A673 (cell line): ENCODE data around the gene KIF11. TPM values are rescaled to one million over a fixed set of nuclear protein-coding genes. Genes with fewer than 3 reads are reported as not detected.

Source experiments
- BruUV-seq: library from RNA; stranded (reverse); fragments of 400-500 nt; replicated peaks from 2 replicates; lab custom pipeline; 2021; lab: Mats Ljungman, UMichigan
- CTCF ChIA-PET: fragments of 300-600 bp; sonication (Branson Sonifier 250); formaldehyde crosslinking; loops from one replicate; lab custom pipeline; 2022; ENCODE audit warnings: antibody characterized with exemption; lab: Charles Lee
- POLR2A ChIA-PET: fragments of 300-600 bp; sonication (Branson Sonifier 250); formaldehyde crosslinking; loops from one replicate; lab custom pipeline; 2022; ENCODE audit warnings: antibody characterized with exemption; ENCODE audit not compliant: low non-redundant PET; lab: Charles Lee
- DNase-seq: peaks from one replicate; pipeline ENCODE4 v3.0.0-alpha.2; 2015; ENCODE audit warnings: low spot score
- H3K27ac ChIP-seq: fragments of 200-600 bp; sonication (generic); 2 replicates; pipeline ENCODE4 v1.5.1; 2016; ENCODE audit warnings: mixed run types, low read depth, mild to moderate bottlenecking, mixed read lengths, antibody characterized with exemption, low read length; ENCODE audit not compliant: poor library complexity, severe bottlenecking
- H3K27me3 ChIP-seq: fragments of 200-600 bp; sonication (generic); replicated peaks from 2 replicates; pipeline ENCODE4 v1.6.1; 2017; ENCODE audit warnings: mixed run types, low read depth, mild to moderate bottlenecking, mixed read lengths, antibody characterized with exemption, low read length; ENCODE audit not compliant: insufficient read depth, poor library complexity
- H3K36me3 ChIP-seq: fragments of 200-600 bp; sonication (generic); 2 replicates; pipeline ENCODE4 v1.6.1; 2016; ENCODE audit warnings: mixed run types, mild to moderate bottlenecking, mixed read lengths, antibody characterized with exemption, low read length; ENCODE audit not compliant: insufficient read depth, poor library complexity, severe bottlenecking
- H3K4me1 ChIP-seq: fragments of 200-600 bp; sonication (generic); 2 replicates; pipeline ENCODE4 v1.6.1; 2017; ENCODE audit warnings: mixed run types, mild to moderate bottlenecking, mixed read lengths, antibody characterized with exemption, low read length; ENCODE audit not compliant: insufficient read depth, poor library complexity, severe bottlenecking
- H3K4me3 ChIP-seq: fragments of 200-600 bp; sonication (generic); 2 replicates; pipeline ENCODE4 v1.5.1; 2016; ENCODE audit warnings: low read depth, mixed run types, mild to moderate bottlenecking, mixed read lengths, low read length; ENCODE audit not compliant: poor library complexity, severe bottlenecking
- H3K9me3 ChIP-seq: fragments of 200-600 bp; sonication (generic); 2 replicates; pipeline ENCODE4 v1.6.1; 2016; ENCODE audit warnings: mixed run types, low read depth, mild to moderate bottlenecking, mixed read lengths, antibody characterized with exemption, low read length; ENCODE audit not compliant: poor library complexity, severe bottlenecking
- CTCF ChIP-seq: fragments of 300-800, 200-600 bp; sonication (generic); conservative IDR thresholded peaks from 2 replicates; pipeline ENCODE4 v1.5.1; 2017; ENCODE audit warnings: low read depth, mild to moderate bottlenecking, antibody characterized with exemption, low read length, moderate library complexity, mixed read lengths
- EZH2 ChIP-seq: fragments of 200-600 bp; sonication (generic); IDR thresholded peaks from 2 replicates; pipeline ENCODE4 v1.6.1; 2017; ENCODE audit warnings: borderline replicate concordance, low read depth, mild to moderate bottlenecking, mixed read lengths, antibody characterized with exemption, low read length; ENCODE audit not compliant: poor library complexity, severe bottlenecking
- intact Hi-C: fragments of 100-400 bp; cut with micrococcal nuclease; formaldehyde crosslinking; loops from one replicate; pipeline ENCODE4 v1.10.0; 2022; ENCODE audit not compliant: unreplicated experiment
- total RNA-seq: library from RNA; stranded (reverse); gene quantifications from 2 replicates; pipeline ENCODE4 v1.2.3, GENCODE V29; 2021

KIF11 gene
- total RNA-seq, 1 experiment from 2014 or later, result 92.0 TPM

GRCh38 chr10:92681306-92681834 is 88.4 kb downstream of the KIF11 start:
- intact Hi-C loops, result no loop called here
- no peak for DNase-seq
- no peak for TF ChIP-seq EZH2
- no peak for TF ChIP-seq CTCF
- BruUV-seq, result no TSS peak
- H3K4me1 ChIP-seq, result no peaks in the 10 kb centered on the region
- no peaks in the 10 kb centered on the region for H3K9me3 ChIP-seq
- CTCF ChIA-PET, result no interaction called here
- H3K4me3 ChIP-seq, result no peak overlapping the region
- no peak overlapping the region for H3K27ac ChIP-seq
- no peaks in the 10 kb centered on the region for H3K27me3 ChIP-seq
- POLR2A ChIA-PET, result interaction anchor here (0.6 kb wide), 1 partner anchor 17 kb away, joined by 8 read pairs; no protein-coding TSS in a partner anchor
- H3K36me3 ChIP-seq, result no peaks in the 10 kb centered on the region

GRCh38 chr10:92688573-92688926 is 95.6 kb downstream of the KIF11 start:
- no peak for DNase-seq
- no TSS peak for BruUV-seq
- ChIA-PET POLR2A (no interaction called here), CTCF (no interaction called here)
- H3K27me3 ChIP-seq, result no peaks in the 10 kb centered on the region
- H3K36me3 ChIP-seq, result no peaks in the 10 kb centered on the region
- peaks cover 7% of the 10 kb centered on the region for H3K4me1 ChIP-seq
- intact Hi-C loops, result no loop called here
- TF ChIP-seq CTCF (no peak), EZH2 (no peak)
- no peak overlapping the region for H3K4me3 ChIP-seq
- H3K27ac ChIP-seq, result no peak overlapping the region
- no peaks in the 10 kb centered on the region for H3K9me3 ChIP-seq

- intact Hi-C loops, result no loop called here
- Histone ChIP-seq H3K4me3 (peak overlapping the region; percentile 82), H3K36me3 (no peaks in the 10 kb centered on the region), H3K9me3 (no peaks in the 10 kb centered on the region), H3K27me3 (no peaks in the 10 kb centered on the region), H3K27ac (no peak overlapping the region), H3K4me1 (peaks cover 7% of the 10 kb centered on the region)
- BruUV-seq, result no TSS peak
- peak; percentile 14 for DNase-seq
- no peak for TF ChIP-seq EZH2
- no peak for TF ChIP-seq CTCF
- ChIA-PET CTCF (interaction anchor here (0.6 kb wide), 1 partner anchor 166 kb away, joined by 4 read pairs; no protein-coding TSS in a partner anchor), POLR2A (no interaction called here)
These were observed 96.2 kb downstream of the KIF11 start for GRCh38 chr10:92688927-92689662.
